RCC 7860 (cell line): Measurements from ENCODE around the gene BHMT.
"Not testable (repeated sequence)": the region's sequence is repeated elsewhere in the genome, so short reads cannot be mapped to it uniquely, and the experiment has no call there.

Source experiments
- DNase-seq: peaks from one replicate; pipeline ENCODE4 v3.0.0-alpha.2; 2015; ENCODE audit warnings: low spot score
- FAIRE-seq: peaks from 2 replicates; lab custom pipeline; 2012; peaks lifted over from hg19 to GRCh38; lab: Jason Lieb, UNC

BHMT gene

GRCh38 chr5:79109527-79110492 is 1.8 kb upstream of the BHMT start:
- no peak for FAIRE-seq
- no peak for DNase-seq

- DNase-seq, result no peak
- no peak for FAIRE-seq
These were observed 522 bp downstream of the BHMT start for GRCh38 chr5:79111960-79112702.

GRCh38 chr5:79112703-79113058 is 1.1 kb downstream of the BHMT start:
- no peak for FAIRE-seq
- DNase-seq, result no peak

- DNase-seq (no peak), FAIRE-seq (no peak)
These were observed 7.9 kb downstream of the BHMT start for GRCh38 chr5:79119486-79119885.

GRCh38 chr5:79120221-79120620 is 8.6 kb downstream of the BHMT start:
- FAIRE-seq, result no peak
- no peak for DNase-seq

GRCh38 chr5:79122973-79123372 is 11.4 kb downstream of the BHMT start:
- FAIRE-seq (no peak), DNase-seq (no peak)

- DNase-seq, result no peak
- FAIRE-seq, result no peak
These were observed 13.0 kb downstream of the BHMT start for GRCh38 chr5:79124607-79125006.

- DNase-seq (no peak), FAIRE-seq (no peak)
These were observed 19.2 kb downstream of the BHMT start for GRCh38 chr5:79130781-79131180.

- DNase-seq, result peak; percentile 29
- peak; percentile 75 for FAIRE-seq
These were observed 21.6 kb downstream of the BHMT start for GRCh38 chr5:79133121-79133656.

- DNase-seq (peak; percentile 41), FAIRE-seq (no peak)
These were observed 22.2 kb downstream of the BHMT start for GRCh38 chr5:79133657-79134451.

- DNase-seq (no peak), FAIRE-seq (no peak)
These were observed 24.4 kb downstream of the BHMT start for GRCh38 chr5:79135790-79136553.

- DNase-seq, result no peak
- no peak for FAIRE-seq
These were observed 25.0 kb downstream of the BHMT start for GRCh38 chr5:79136618-79137017.

- no peak for DNase-seq
- no peak for FAIRE-seq
These were observed 28.9 kb downstream of the BHMT start for GRCh38 chr5:79140553-79140952.

- DNase-seq, result peak; percentile 54
- FAIRE-seq, result no peak
These were observed 32.2 kb downstream of the BHMT start for GRCh38 chr5:79143684-79144379.

GRCh38 chr5:79147076-79147475 is 35.5 kb downstream of the BHMT start:
- no peak for FAIRE-seq
- no peak for DNase-seq

GRCh38 chr5:79149433-79149832 is 37.8 kb downstream of the BHMT start:
- no peak for FAIRE-seq
- no peak for DNase-seq

GRCh38 chr5:79151942-79152671 is 40.5 kb downstream of the BHMT start:
- FAIRE-seq (no peak), DNase-seq (no peak)

GRCh38 chr5:79157305-79157704 is 45.7 kb downstream of the BHMT start:
- DNase-seq, result no peak
- no peak for FAIRE-seq

GRCh38 chr5:79161647-79162046 is 50.0 kb downstream of the BHMT start:
- FAIRE-seq, DNase-seq: not testable (repeated sequence)
